ENCODE results near the gene CHST11. TPM values are rescaled to one million over a fixed set of nuclear protein-coding genes. Genes with fewer than 3 reads are reported as not detected.

The CHST11 gene
- total and polyA plus RNA-seq, 9 of the 15 experiments (the other 6 are each of a cell fraction or from before 2014, with no cell fraction given): 2.3 to 38.7 (median 15.0) TPM

GRCh38 chr12:104684884-104685283, 228.1 kb downstream of the CHST11 start (continued):
- no peak for TF ChIP-seq ATF7 (IDR thresholded peaks at IDR 0.05)
- TF ChIP-seq ARNT (IDR thresholded peaks at IDR 0.05): no peak
- TF ChIP-seq ZFX (CRISPR knock-in tag; IDR thresholded peaks at IDR 0.05): no peak
- TF ChIP-seq ZNF444 (CRISPR knock-in tag; IDR thresholded peaks at IDR 0.05): no peak
- TF ChIP-seq CBFA2T3 (IDR thresholded peaks at IDR 0.05): peak; percentile 27
- peak; percentile 37; the same call in 1 of the 2 replicates for TF ChIP-seq NFIC (IDR thresholded peaks at IDR 0.05)
- no peak for TF ChIP-seq FIP1L1 (IDR thresholded peaks at IDR 0.05; ENCODE audit: low read depth, low read length, poor library complexity, severe bottlenecking)
- TF ChIP-seq ZNF165 (CRISPR knock-in tag; IDR thresholded peaks at IDR 0.05; ENCODE audit: borderline replicate concordance): no peak
- TF ChIP-seq TEAD2 (tag; IDR thresholded peaks at IDR 0.05): no peak
- TF ChIP-seq HDAC6 (IDR thresholded peaks at IDR 0.05; ENCODE audit: low read depth, low read length): no peak
- no peak for TF ChIP-seq ZNF354B (CRISPR knock-in tag; IDR thresholded peaks at IDR 0.05)

- intact Hi-C loops (cut with micrococcal nuclease) (no loop called here), in situ Hi-C loops (cut with MboI) (no loop called here)
- ChIA-PET CTCF (ENCODE audit: low intra/inter-chr PET ratio) (no interaction called here), POLR2A (interaction anchor here (1.1 to 1.5 kb wide), 2 partner anchors 10 to 13 kb away, joined by 3 read pairs; no protein-coding TSS in a partner anchor)
- FAIRE-seq (no peak), ATAC-seq (no peak), DNase-seq (ENCODE audit: extremely low read depth in 1 of 4, low spot score in 3 of 4) (no peak)
- no TSS peak for BruUV-seq (replicated peaks)
- Histone ChIP-seq H3K36me3 (ENCODE audit: control insufficient read depth, insufficient read depth, low read length) (no peaks in the 10 kb centered on the region), H3K9me3 (replicated peaks; ENCODE audit: control insufficient read depth, insufficient read depth, low read depth, low read length) (no peaks in the 10 kb centered on the region), H4K20me1 (replicated peaks; ENCODE audit: control insufficient read depth, insufficient read depth, low read length) (no peaks in the 10 kb centered on the region; the same call in 1 of the 2 replicates), H3K27me3 (ENCODE audit: control insufficient read depth in 2 of 2, insufficient read depth in 2 of 2, low read length in 2 of 2) (no peaks in the 10 kb centered on the region), H3K9me1 (ENCODE audit: control insufficient read depth, insufficient read depth, low read length) (no peaks in the 10 kb centered on the region), H3K9ac (ENCODE audit: insufficient read depth in 1 of 2, low read depth in 2 of 2, low read length in 2 of 2) (no peak overlapping the region), H3K27ac (ENCODE audit: extremely low read depth, low read depth, low read length) (no peak overlapping the region), H2AFZ (ENCODE audit: low read depth, low read length) (no peak overlapping the region), H3K4me1 (replicated peaks in 1 of 2; ENCODE audit: control insufficient read depth in 2 of 2, insufficient read depth in 2 of 2, low read length in 2 of 2) (no peaks in the 10 kb centered on the region), H3K4me3 (no peak overlapping the region), H3K4me2 (ENCODE audit: insufficient read depth, low read length) (no peak overlapping the region), H3K79me2 (ENCODE audit: control insufficient read depth, insufficient read depth, low read length) (peaks cover 9% of the 10 kb centered on the region; the same call in 2 of the 3 replicates)
- WGBS (ENCODE audit: insufficient coverage, low coverage, missing lambda C conversion rate): 85% methylated on average over 2 of the region's 2 CpGs
- TF ChIP-seq CREM (IDR thresholded peaks at IDR 0.05; ENCODE audit: low read depth) (no peak), ZNF354B (CRISPR knock-in tag; IDR thresholded peaks at IDR 0.05) (no peak), GATA2 (CRISPR knock-in tag; IDR thresholded peaks at IDR 0.05) (no peak), NUFIP1 (IDR thresholded peaks at IDR 0.05; ENCODE audit: partially characterized antibody) (no peak), ZNF274 (IDR thresholded peaks at IDR 0.05; ENCODE audit: borderline replicate concordance, low read depth, low read length) (no peak), ESRRB (CRISPR knock-in tag; IDR thresholded peaks at IDR 0.05; ENCODE audit: borderline replicate concordance) (no peak), MTF1 (CRISPR knock-in tag; IDR thresholded peaks at IDR 0.05; ENCODE audit: borderline replicate concordance) (no peak), TAF9B (IDR thresholded peaks at IDR 0.05; ENCODE audit: partially characterized antibody) (no peak), ZBTB26 (CRISPR knock-in tag; IDR thresholded peaks at IDR 0.05) (no peak), EHMT2 (IDR thresholded peaks at IDR 0.05) (no peak), SIN3B (IDR thresholded peaks at IDR 0.05; ENCODE audit: low read depth) (no peak), MEF2A (IDR thresholded peaks at IDR 0.05; ENCODE audit: control insufficient read depth, low read depth, low read length) (no peak), ZNF263 (CRISPR knock-in tag; IDR thresholded peaks at IDR 0.05; ENCODE audit: borderline replicate concordance) (no peak), ZBTB2 (IDR thresholded peaks at IDR 0.05) (no peak)
Observed at GRCh38 chr12:104685366-104685765, 228.6 kb downstream of the CHST11 start.
